Activated naive CD4-positive, alpha-beta T cell treated with anti-CD3 and anti-CD28 coated beads for 36 hours (primary cell): ENCODE measurements around the gene RNF149. TPM values are rescaled to one million over a fixed set of nuclear protein-coding genes. Genes with fewer than 3 reads are reported as not detected.

Experiments
- CTCF ChIA-PET: fragments of 350-600 bp; sonication (Branson Sonifier 250); formaldehyde crosslinking; loops from one replicate; lab custom pipeline; 2021; ENCODE audit warnings: antibody characterized with exemption; lab: Charles Lee
- DNase-seq: peaks from one replicate; pipeline ENCODE4 v3.0.0-alpha.2; 2020
- H3K27ac Mint-ChIP-seq: one replicate; pipeline ENCODE4 v1.8.0; 2021; ENCODE audit warnings: mild to moderate bottlenecking, mixed read lengths
- H3K27me3 Mint-ChIP-seq: one replicate; pipeline ENCODE4 v1.8.0; 2021; ENCODE audit warnings: low read depth, mixed read lengths
- H3K36me3 Mint-ChIP-seq: one replicate; pipeline ENCODE4 v1.8.0; 2021; ENCODE audit warnings: low read depth, mixed read lengths
- H3K4me1 Mint-ChIP-seq: one replicate; pipeline ENCODE4 v1.8.0; 2021; ENCODE audit warnings: low read depth, mixed read lengths
- H3K4me3 Mint-ChIP-seq: one replicate; pipeline ENCODE4 v1.8.0; 2021; ENCODE audit warnings: mild to moderate bottlenecking, moderate library complexity, mixed read lengths
- H3K9me3 Mint-ChIP-seq: one replicate; pipeline ENCODE4 v1.8.0; 2021; ENCODE audit warnings: mixed read lengths
- intact Hi-C: fragments of 100-400 bp; cut with micrococcal nuclease; formaldehyde crosslinking; loops from one replicate; pipeline ENCODE4 v1.15.1; 2023
- total RNA-seq, 2 experiments: library from RNA; stranded (reverse); gene quantifications; one replicate each; pipeline ENCODE4 v1.2.3, GENCODE V29; 2021

The RNF149 gene
- total RNA-seq, 2 experiments from 2014 or later, result 25.0 to 27.1 TPM

GRCh38 chr2:101267671-101268656 is 40.5 kb downstream of the RNF149 start:
- H3K4me3 Mint-ChIP-seq, result no peak overlapping the region
- intact Hi-C loops, result no loop called here
- H3K27ac Mint-ChIP-seq, result peak overlapping the region; percentile 30
- peaks cover 49% of the 10 kb centered on the region for H3K36me3 Mint-ChIP-seq
- no peak for DNase-seq
- CTCF ChIA-PET, result no interaction called here
- H3K4me1 Mint-ChIP-seq, result peaks cover 45% of the 10 kb centered on the region
- H3K27me3 Mint-ChIP-seq, result no peaks in the 10 kb centered on the region
- H3K9me3 Mint-ChIP-seq, result no peaks in the 10 kb centered on the region

DNA sequence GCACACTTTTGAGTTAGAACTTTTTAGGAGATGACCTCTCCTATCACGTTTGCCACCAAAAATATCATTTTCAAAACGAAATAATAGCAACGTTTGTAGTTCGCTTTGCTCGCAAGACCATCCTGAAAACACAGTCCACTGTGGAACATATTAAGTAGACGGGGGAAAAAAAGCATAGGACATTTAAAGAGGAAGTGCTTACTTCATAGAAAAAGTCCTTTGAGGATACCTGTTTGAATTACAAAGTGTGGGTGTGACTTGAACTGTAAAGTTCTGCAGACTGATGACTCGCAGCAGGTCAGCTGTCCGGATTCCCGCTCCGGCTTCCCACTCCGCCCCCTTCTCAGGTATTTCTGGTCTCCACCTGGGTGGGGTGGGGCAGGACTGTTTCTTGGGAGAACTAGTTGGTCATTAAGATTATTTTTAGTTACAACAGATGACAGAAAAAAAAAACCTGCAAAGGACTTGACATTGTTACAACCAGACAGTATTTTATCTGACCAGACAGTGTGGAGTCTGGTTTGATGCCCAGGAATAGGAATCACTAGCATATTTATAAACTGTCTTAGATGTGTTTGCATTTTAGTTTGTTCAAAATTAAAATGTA is 42.5 kb downstream of the RNF149 start:
- no peak for DNase-seq
- Mint-ChIP-seq H3K27me3 (no peaks in the 10 kb centered on the region), H3K4me1 (peaks cover 34% of the 10 kb centered on the region), H3K36me3 (peaks cover 41% of the 10 kb centered on the region), H3K27ac (no peak overlapping the region), H3K4me3 (no peak overlapping the region), H3K9me3 (no peaks in the 10 kb centered on the region)
- intact Hi-C loops, result no loop called here
- CTCF ChIA-PET, result interaction anchor here (1.1 kb wide), 1 partner anchor 34 kb away, joined by 3 read pairs; no protein-coding TSS in a partner anchor

GRCh38 chr2:101264360-101264939 is 44.1 kb downstream of the RNF149 start:
- CTCF ChIA-PET, result no interaction called here
- Mint-ChIP-seq H3K36me3 (peaks cover 33% of the 10 kb centered on the region), H3K4me3 (no peak overlapping the region), H3K4me1 (peaks cover 31% of the 10 kb centered on the region), H3K9me3 (no peaks in the 10 kb centered on the region), H3K27me3 (no peaks in the 10 kb centered on the region), H3K27ac (peak overlapping the region; percentile 58)
- intact Hi-C loops, result no loop called here
- no peak for DNase-seq

DNA sequence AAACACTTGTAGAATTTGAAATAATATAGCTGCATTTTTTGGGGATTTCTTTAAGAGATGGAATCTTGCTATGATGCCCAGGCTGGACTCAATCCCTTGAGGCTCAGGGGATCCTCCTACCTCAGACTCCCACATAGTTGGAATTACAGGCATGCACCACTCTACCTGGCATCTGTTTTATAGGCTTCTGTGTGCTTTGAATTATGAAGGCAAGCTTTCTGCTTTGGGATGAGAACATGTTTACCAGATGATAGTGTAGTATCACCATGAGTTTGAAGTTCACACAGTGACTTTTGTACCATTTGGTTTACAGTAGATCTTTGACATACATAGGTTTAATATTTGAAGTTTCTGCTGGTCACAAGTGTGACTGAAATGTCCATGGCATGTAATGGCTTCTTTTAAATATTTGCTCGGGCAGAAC is 45.1 kb downstream of the RNF149 start:
- Mint-ChIP-seq H3K36me3 (peaks cover 36% of the 10 kb centered on the region), H3K4me1 (peaks cover 36% of the 10 kb centered on the region)
- CTCF ChIA-PET, result interaction anchor here (1.5 kb wide), 1 partner anchor 24 kb away, joined by 4 read pairs; no protein-coding TSS in a partner anchor

GRCh38 chr2:101262142-101262541 is 46.4 kb downstream of the RNF149 start:
- intact Hi-C loops, result no loop called here
- Mint-ChIP-seq H3K4me3 (no peak overlapping the region), H3K4me1 (peaks cover 36% of the 10 kb centered on the region), H3K36me3 (peaks cover 33% of the 10 kb centered on the region), H3K27ac (no peak overlapping the region), H3K27me3 (no peaks in the 10 kb centered on the region), H3K9me3 (no peaks in the 10 kb centered on the region)
- CTCF ChIA-PET, result interaction anchor here (1.5 kb wide), 1 partner anchor 26 kb away, joined by 4 read pairs; no protein-coding TSS in a partner anchor
- no peak for DNase-seq

More for the DNA sequence above, 45.1 kb downstream of the RNF149 start:
- DNase-seq, result no peak
- Mint-ChIP-seq H3K27ac (peak overlapping the region; percentile 27), H3K27me3 (no peaks in the 10 kb centered on the region), H3K4me3 (no peak overlapping the region), H3K9me3 (no peaks in the 10 kb centered on the region)
- intact Hi-C loops, result no loop called here

DNA sequence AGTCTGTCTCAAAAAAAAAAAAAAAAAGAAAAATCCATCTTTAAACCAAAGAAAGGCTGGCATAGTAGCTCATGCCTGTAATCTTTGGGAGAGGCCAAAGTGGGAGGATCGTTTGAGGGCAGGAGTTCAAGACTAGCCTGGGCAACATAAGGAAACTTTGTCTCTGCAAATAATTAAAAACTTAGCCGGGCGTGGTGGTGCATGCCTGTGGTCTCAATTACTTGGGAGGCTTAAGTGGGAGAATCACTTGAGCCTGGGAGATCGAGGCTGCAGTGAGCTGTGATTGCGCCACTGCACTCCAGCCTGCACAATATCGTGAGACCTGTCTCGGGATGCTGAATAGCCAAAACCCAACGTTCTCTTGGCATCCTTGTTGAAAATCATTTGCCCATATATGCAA is 49.7 kb downstream of the RNF149 start:
- no peak overlapping the region for H3K4me3 Mint-ChIP-seq
- peaks cover 24% of the 10 kb centered on the region for H3K36me3 Mint-ChIP-seq
- H3K9me3 Mint-ChIP-seq, result no peaks in the 10 kb centered on the region
- no peak for DNase-seq
- intact Hi-C loops, result no loop called here
- H3K4me1 Mint-ChIP-seq, result peaks cover 50% of the 10 kb centered on the region
- CTCF ChIA-PET, result no interaction called here
- no peak overlapping the region for H3K27ac Mint-ChIP-seq
- no peaks in the 10 kb centered on the region for H3K27me3 Mint-ChIP-seq

DNA sequence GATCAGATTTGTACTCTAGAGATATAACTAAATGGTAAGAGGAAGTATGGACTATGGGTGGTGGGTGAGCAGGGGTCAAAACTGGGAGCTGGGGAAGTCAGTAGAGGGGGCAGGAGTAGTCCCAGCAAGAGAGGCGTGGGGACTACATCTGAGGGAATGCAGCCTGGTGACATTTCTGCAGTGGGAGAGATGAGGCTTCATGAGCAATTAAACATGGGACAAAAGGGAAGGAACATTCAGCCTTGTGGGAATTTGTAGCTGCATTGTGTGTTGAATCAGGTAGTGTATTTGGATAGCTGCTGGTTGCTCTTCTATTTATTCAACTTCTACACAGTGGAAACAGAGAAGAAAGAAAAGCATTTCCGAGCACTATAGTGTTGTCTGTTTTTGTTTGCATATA is 52.2 kb downstream of the RNF149 start:
- Mint-ChIP-seq H3K27ac (peak overlapping the region; percentile 56), H3K4me1 (peaks cover 52% of the 10 kb centered on the region), H3K36me3 (peaks cover 19% of the 10 kb centered on the region), H3K9me3 (no peaks in the 10 kb centered on the region), H3K27me3 (no peaks in the 10 kb centered on the region), H3K4me3 (no peak overlapping the region)
- CTCF ChIA-PET, result interaction anchor here (0.6 kb wide), 1 partner anchor 220 kb away, joined by 4 read pairs; no protein-coding TSS in a partner anchor
- intact Hi-C loops, result no loop called here
- DNase-seq, result no peak

DNA sequence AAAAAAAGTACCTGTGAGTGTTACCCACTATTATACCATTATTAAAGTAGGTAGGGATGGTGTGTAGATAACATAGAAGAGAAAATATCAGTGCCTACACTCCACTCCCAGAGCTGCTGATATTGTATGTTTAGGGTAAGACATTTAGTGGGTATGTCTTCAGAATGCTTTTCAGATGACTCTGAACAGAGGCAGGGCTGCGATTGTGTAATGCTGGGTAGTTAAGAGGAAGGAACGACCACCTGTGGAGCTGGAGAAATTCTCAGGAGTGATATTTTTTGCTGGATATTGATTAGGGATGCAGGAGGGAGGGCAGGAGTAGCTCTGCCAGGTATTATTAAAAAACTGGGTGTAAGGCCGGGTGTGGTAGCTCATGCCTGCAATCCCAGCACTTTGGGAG is 53.0 kb downstream of the RNF149 start:
- Mint-ChIP-seq H3K4me3 (no peak overlapping the region), H3K27ac (no peak overlapping the region), H3K4me1 (peaks cover 53% of the 10 kb centered on the region), H3K27me3 (no peaks in the 10 kb centered on the region), H3K36me3 (peaks cover 19% of the 10 kb centered on the region), H3K9me3 (no peaks in the 10 kb centered on the region)
- CTCF ChIA-PET, result interaction anchor here (1.4 kb wide), 1 partner anchor 87 kb away, joined by 3 read pairs; no protein-coding TSS in a partner anchor
- no peak for DNase-seq
- intact Hi-C loops, result loop anchor here (2.0 kb wide), 1 partner anchor 743 kb away; no protein-coding TSS in a partner anchor

- Mint-ChIP-seq H3K9me3 (no peaks in the 10 kb centered on the region), H3K27ac (peak overlapping the region; percentile 93), H3K27me3 (no peaks in the 10 kb centered on the region), H3K4me1 (peaks cover 45% of the 10 kb centered on the region), H3K36me3 (peaks cover 19% of the 10 kb centered on the region), H3K4me3 (peak overlapping the region; percentile 98)
- no peak for DNase-seq
- CTCF ChIA-PET, result interaction anchor here (0.6 to 3.9 kb wide), 6 partner anchors 17 to 243 kb away, joined by 3 to 18 read pairs (median 3); no protein-coding TSS in a partner anchor
- intact Hi-C loops, result loop anchor here (2.0 to 5.0 kb wide), 2 partner anchors 573 to 745 kb away; no protein-coding TSS in a partner anchor
Measured at GRCh38 chr2:101253703-101254450, 54.6 kb downstream of the RNF149 start.

- Mint-ChIP-seq H3K27ac (peak overlapping the region; percentile 93), H3K36me3 (peaks cover 15% of the 10 kb centered on the region), H3K9me3 (no peaks in the 10 kb centered on the region), H3K27me3 (no peaks in the 10 kb centered on the region), H3K4me1 (peaks cover 44% of the 10 kb centered on the region), H3K4me3 (peak overlapping the region; percentile 98)
- peak; percentile 80 for DNase-seq
- CTCF ChIA-PET, result interaction anchor here (0.6 to 3.9 kb wide), 4 partner anchors 18 to 88 kb away, joined by 3 to 18 read pairs (median 4); no protein-coding TSS in a partner anchor
- intact Hi-C loops, result loop anchor here (5.0 kb wide), 1 partner anchor 574 kb away; no protein-coding TSS in a partner anchor
Measured at GRCh38 chr2:101253013-101253702, 55.3 kb downstream of the RNF149 start.
